Stimulated activated CD4-positive, alpha-beta T cell treated with anti-CD3 and anti-CD28 coated beads, Interleukin-4, amount 100 ng/mL, for 48 hours (primary cell): Measurements from ENCODE around the gene ITGA3.

Experiments used
- DNase-seq, 2 donors: peaks; one replicate each; pipeline ENCODE4 v3.0.0-alpha.2; 2020; ENCODE audit warnings: low read depth in 2 of 2

ITGA3 gene

DNA sequence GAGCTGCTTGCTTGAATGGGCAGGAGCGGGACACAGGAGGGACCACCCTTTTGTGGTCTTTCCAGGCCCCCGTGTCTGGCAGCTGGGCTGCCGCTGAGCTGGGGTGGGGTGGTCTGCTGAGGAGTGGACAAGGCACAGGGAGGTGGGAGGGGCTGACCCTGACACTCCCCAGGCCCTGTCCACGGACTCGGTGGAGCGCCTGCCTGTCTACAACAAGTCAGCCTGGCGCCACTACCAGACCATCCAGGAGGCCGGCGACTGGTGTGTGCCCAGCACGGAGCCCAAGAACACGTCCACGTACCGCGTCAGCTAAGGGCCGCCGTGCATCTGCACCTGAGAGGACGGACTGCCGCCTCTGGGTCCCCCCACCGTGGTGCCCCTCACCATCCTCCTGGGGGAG, 53.9 kb downstream of the ITGA3 start:
- no peak for DNase-seq

DNA sequence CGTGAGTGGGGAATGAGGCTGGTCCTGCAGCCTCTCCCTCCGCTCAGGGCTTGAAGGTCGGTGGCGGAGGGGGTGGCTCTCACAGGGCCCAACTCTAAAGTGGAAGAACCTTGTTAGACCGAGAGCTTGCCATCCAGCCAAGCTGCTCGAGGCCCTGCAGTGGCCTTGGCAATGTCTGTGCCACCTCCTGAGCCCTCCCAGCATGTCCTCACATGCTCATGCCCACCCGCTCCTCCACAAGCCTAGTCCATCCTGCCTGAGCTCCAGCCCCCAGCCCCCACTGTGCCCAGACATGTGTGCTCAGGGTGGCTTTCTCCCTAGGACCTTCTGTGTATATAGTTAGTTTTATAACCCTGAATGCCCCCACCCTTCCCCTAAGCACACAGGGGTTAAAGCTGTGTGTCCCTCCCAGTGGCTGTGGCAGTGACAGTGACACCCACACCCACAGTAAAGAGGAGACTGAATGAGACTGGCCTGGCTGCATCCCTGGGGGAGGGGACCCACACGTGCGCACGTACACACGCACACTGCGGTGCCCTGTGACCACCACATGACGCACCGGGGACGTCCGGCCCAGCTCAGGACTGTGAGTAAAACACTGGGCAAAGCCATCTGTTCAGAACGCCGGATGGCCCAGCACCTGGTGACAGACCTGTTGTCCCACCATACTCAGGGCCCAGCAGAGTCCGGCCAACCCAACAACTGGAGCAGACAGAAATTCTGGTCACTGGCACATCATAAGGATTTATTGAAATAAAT, 54.9 kb downstream of the ITGA3 start:
- no peak for DNase-seq

DNA sequence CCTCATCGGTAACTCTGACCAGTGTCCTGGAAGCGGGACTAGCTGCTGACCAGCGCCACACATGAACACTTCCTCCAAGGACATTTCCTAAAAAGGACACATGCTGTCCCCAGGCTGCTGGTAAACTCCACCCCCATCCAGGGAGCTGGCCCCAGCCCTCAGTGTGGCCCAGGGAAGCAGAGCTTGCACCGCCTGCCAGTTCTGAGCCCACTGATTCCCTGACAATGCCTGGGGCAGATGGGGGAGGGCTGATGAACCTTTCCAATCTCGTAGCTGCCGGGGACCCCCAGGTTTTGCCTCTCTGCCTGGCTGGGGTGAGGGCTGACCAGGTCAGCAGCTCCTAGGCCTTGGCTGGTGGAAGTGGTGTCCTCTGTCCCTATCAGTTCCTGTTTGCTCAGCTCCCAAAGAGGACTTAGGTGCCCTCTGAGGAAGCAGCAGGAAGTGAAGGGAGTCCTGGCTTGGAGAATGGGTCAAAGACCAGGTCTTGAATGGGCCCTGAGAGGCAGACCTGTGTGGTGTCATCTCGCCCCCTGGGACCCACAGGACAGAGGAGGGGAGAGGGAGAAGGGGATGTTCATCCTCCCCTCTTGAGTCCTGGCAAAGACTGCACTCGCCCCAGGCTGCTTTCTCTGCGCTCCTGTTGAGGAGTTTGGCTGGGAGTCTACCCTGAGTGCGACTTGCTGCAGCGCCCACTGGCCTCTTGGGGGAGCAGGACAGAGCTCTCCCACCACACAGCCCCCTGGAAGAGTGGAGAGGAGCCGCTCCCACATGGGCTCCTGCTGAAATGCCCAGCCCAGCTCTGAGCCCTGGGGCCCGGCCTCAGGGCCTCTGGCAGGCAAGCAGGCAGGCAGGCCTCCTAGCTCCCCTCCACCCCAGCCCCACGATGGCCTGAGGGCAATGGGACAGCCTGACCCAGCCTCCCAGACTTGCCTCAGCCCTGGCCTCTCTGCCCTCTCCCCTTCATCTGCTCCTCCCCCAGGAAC, 56.1 kb downstream of the ITGA3 start:
- DNase-seq = no peak

DNA sequence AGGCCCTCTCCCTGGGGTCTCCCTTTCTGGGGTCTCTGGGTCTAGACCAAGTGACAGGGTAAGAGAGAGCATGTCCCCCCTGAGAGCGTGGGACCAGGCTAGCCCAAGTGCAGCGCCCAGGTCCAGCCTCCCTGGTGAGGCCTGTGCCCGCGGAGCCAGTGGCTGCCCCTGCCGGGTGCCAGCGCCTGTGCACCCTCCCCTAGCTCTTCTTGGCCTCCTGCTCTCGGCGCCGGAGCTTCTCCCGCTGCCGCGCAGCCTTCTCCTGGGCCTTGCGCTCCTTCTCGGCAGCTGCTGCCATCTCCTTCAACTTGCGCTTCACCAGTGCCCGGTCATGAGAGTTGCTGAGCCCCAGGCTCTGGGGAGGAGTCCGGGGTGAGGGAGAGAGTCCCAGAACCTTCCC, 56.8 kb downstream of the ITGA3 start:
- no peak for DNase-seq

DNA sequence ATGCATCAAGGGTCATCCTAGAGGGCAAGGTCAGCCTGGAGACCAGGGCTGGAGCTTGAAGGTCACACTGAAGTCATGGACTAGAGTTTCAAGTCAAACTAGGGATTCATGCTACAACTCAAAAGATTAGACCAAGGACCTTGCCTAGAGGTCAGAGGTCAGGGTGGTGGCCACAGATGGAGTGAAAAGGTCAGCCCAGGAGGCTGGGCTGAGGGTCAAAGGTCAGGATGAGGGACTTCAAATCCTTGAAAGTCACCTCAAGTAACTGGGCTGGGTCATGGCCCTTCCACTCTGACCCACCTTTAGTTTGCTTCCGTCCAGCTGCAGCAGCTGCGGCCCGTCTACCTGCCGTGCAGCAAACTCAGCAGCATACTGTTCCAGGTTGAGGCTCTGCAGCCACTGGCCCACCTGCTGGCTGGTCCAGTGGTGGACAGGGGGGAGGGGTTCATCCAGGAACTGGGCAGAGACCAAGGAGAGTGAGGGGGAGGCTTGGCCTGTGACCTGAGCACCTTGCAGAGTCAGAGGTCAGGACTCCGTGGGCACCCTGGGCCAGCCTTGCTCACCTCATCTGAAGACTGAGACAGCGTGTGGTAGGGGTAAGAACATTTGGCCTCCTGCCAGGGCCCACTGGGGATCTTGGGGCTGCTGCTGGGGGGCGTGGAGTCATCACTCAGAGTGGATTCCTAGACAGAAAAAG, 57.9 kb downstream of the ITGA3 start:
- no peak for DNase-seq

DNA sequence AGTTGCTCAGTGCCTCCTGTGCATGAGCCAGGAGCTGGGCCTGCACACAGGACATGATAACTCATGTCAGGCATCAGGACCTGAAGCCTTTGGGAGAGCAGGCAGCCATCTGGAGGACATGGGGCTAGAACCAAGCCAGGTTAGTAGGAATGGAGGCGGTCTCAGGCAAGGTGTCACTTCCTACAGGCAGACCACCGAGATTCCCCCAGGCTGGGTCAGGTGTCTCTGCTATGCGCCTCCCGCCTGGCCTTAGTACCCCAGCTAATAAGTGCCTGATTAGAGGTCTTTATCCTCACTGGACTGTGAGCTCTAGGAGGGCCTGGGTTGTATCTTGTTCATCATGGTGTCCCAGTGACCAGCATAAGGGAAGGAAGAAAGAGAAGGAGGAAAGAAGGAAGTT, 58.5 kb downstream of the ITGA3 start:
- DNase-seq = no peak

DNA sequence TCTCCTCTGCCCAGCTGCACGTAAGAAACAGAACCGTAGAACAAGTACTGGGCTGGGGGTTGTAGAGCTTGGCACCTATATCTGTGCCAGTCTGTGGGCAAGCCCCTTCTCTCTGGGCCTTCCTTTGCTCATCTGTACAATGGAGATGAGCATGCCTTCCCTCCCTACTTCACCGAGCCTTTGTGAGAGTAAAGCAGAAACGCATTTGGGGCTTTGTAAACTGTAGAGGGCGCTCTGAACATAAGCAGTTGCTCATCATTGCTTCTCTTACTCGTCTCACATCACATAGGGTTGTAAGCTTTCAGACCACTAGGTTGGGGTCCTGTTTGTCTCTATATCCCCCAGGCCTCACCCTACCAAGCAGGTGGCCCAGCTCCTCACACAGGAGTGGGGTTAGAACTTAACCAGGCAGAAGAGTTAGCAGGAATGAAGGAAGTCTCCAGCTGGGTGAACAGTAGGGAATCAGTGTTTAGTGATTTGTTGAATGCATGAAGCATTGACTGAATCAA, 59.0 kb downstream of the ITGA3 start:
- no peak for DNase-seq

DNA sequence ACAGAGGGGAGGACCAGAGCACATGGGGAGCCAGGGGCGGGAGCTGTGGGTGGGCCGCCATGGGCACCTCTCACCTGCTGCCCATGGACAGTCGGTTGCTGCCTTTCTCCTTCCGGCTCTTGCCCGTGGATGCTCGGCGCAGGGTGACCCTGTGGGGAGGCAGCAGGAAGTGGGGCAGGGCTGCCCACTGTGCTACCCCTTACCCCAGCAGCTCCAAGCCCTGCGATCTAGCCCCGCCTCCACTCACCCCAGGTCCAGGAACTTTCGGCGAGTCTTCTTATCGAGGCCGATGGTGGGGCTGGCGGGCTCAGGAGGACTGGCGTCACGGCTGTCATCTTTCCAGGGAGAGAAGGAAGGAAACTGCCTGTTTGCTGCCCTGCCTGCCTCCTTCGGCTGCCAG, 59.8 kb downstream of the ITGA3 start:
- no peak for DNase-seq

DNA sequence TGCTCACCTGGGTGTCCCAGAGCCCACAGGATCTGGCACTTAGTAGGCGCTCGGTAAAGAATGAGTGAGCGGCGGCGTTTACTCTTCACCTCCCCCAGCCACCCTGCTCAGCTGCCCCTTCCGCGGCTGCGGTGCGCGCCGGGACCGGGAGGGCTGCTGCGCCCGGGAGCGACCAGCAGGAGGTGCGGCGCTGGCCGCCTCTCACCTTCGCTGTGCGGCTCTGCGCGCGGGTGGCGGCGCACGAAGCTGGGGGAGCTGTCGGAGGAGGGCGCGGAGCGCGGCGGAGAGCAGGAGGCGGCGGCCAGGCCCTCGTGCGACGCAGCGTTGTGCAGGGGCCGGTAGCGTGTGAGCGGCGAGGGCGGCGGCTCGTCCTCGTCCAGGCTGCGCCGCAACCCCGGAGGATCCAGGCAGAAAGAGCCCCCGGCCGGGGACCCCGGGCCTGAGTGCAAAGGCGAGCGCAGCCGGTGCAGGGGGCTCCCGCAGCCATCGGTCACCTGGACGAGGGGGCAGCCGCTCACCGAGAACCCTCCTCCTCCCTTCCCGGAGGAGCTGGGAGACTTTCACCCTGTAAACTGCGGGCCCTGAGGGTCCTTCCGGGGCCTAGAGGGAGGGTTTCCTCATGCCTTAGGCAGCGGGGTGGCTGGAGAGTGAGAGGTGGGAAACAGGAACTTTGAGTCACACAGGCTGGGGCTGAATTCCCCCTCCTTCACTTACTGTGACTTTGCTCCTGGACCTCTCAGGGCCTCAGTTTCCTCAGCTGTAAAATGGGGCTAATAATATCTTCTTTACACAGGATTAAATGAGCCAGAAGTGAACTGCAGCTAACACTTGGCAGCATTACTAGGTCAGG, 61.5 kb downstream of the ITGA3 start:
- DNase-seq = peak; percentile 40 to 57

DNA sequence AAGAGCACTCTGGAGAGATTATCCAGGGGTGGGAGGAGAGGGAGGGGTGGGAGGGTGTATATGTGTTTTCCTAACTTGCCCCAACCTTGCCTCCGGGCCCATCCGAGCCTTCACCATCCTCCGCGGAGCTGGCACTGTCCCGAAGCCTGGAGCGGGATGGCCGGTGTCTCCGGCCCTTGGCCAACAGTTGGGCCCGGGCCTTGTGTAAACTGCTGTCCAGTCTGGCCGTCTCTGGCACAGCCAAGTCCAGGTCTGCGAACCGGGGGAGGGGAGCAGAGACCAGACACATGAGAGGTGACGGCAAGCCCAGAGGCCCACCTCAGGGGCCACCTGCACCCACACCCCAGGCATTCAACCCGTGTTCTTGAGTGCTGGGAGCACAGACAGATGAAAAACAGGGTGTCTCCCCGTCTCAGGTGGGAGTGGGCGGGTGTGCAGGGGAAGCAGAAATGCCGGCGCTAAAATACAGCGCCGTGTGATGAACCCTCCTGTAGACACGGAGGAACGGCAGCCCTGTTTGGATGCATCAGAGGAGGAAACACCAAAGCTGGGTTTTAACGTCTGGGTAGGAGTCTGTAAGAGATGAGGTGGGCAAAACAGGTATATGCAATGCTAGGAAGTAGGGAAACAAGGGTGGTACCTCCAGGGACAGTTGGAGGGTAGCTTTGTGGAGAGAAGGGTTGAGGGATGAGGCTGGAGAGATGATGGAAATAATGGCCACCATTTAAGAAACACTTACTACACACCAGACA, 62.3 kb downstream of the ITGA3 start:
- no peak for DNase-seq

DNA sequence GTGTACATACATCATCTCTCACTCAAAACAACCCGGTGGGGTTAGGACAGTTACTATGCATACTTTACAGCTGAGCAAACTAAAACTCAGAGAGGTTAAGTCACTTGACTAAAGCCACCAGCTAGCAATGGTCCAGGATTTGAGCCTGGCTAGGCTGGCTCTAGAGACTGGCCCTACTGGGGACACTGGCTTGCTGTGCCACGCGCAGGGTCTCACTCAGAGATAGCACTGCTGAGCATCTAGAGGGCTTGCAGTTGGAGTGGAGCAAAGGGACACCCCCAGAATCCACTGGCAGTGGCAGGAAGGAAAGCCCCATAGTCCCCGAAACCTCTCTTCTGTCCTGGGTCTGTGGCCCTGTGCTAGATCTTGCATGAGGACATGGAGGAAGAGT, 62.9 kb downstream of the ITGA3 start:
- no peak for DNase-seq

DNA sequence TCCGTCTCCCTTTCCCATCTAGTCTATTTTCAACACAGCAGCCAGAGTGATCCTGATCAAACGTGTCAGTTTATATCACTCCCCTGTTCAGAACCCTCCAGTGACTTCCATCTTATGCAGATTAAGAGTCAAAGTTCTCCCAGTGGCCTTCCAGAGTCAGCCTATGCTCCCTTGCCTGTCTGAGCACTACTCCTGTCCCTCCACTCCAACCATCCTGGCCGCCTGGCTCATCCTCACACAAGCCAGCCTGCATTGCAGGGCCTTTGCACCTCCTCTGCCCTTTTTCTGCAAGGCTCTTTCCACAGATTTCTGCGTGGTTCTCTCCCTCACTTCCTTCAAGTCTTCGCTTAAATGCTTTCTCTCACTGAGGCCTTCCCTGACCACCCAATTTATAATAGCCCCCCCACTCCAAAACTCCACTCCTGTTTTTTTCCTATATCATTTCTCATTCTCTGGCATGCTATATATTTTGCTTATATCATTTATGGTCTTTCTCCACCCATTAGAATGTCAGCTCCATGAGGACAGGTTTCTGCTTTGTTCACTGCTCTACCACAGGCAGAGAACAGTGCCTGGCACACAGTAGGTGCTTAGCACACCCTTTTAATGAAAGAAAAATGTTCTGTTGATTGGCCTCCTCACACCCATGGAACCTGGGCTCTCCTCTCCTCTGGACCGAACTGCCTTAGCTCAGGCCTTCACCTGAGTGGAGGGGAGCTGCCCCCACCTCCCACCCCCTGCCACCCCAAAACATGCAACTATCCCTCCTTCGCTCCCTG, 64.8 kb downstream of the ITGA3 start:
- no peak for DNase-seq

DNA sequence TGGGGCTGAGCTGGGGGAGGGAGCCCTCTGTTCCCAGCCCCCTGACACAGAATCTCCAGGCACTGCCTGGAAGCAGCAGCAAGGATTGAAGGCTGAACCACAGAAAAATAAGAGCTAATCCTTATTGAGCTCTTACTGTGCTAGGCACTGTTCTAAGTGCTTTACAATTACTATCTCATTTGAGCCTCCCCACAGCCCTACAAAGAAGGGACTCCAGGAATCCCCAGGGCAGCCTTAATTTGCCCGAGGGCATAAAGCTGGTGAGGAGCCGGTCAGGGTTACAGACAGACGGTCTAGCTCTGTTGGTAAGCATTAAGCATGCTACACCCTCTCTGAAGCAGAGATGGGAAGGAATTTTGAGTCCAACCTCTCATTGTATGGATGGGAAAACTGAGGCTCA, 67.0 kb downstream of the ITGA3 start:
- DNase-seq = no peak

DNA sequence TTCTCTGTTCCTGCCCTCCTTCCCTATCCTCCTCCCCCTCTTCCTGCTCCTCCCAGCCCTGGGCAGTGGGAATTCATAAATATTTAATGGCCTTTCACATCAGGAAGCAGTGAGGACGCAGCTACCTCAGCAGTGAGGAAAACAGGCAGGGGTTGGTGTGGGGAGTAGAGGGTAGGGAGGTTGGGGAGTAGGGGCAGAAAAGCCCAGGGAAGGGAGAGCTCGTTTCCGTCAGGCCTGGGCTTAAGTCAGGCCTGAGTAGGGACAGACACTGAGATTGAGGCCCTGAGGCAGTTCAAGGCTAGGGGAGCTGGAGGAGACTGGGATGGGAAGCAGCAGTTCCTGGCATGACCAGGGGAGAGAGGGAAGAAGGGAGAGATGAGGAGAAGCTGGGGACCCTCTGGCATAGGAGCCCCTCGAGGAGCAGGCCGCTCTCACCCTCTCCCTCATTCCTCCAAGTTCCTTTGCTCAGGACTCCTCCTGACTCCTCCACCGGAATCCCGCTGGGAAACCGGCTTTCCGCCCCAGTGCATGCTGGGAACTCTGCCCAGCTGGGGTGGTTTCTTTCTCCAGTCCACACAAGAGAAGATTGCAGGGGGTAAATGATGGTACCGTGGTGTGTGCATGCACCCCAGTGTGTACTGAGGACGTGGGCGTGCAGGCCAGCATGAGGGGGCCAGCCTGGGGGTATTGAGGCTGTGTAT, 67.9 kb downstream of the ITGA3 start:
- DNase-seq = no peak

DNA sequence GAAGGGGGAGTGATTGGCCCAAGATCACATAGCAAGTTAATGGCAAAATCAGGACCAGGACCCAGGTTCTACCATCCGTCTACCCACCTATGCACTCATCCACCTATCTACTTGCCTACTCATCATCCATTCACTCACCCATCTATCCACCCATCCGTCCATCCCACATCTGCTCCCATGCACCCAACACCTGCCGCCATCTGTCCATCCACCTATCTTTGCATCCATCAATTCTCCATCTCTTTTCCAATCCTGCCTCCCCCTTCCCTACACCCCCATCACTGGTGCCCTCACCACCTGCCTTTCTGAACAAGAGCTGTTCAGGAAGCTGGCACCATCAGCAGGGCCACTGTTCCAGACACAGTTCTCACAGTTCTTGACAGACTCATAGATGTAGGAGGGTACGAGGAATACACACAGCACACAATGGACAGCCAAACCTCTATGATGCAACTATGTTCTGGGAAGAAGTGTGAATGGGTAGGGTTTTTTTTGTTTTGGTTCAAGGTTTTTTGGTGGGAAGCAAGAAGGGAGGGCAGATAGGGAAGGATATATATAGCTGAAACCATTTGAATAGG, 69.6 kb downstream of the ITGA3 start:
- DNase-seq = no peak

DNA sequence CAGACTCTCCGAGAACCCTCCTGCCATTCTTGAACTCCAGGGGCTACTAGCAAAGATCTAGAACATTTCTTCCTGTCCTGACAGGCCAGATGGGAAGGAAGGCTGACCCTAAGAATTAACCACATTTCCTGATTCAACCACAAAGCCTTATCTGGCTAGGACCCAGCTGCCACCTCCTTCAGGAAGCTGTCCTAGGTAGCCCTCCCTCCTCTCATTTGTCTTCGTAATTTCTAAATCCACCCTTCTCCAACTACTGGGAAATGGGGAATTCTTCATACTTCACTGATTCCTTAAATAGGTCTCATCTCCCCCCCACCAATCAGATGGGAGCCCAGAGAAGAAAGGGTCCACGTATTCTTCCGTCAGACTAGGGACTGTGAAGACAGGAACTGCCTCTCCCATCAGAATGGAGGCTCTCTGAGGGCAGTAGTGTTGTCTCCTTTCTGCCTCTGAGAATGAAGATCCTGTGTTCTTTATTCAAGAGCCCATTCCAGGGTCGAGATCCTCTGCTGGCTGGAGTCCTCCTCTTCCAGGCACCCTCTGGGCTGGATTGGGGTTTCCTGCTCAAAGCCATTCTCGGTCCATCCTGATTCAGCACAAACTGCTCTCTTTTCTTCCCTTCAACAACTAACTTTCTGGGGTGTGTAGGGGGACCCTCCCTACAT, 71.9 kb downstream of the ITGA3 start:
- DNase-seq = no peak

DNA sequence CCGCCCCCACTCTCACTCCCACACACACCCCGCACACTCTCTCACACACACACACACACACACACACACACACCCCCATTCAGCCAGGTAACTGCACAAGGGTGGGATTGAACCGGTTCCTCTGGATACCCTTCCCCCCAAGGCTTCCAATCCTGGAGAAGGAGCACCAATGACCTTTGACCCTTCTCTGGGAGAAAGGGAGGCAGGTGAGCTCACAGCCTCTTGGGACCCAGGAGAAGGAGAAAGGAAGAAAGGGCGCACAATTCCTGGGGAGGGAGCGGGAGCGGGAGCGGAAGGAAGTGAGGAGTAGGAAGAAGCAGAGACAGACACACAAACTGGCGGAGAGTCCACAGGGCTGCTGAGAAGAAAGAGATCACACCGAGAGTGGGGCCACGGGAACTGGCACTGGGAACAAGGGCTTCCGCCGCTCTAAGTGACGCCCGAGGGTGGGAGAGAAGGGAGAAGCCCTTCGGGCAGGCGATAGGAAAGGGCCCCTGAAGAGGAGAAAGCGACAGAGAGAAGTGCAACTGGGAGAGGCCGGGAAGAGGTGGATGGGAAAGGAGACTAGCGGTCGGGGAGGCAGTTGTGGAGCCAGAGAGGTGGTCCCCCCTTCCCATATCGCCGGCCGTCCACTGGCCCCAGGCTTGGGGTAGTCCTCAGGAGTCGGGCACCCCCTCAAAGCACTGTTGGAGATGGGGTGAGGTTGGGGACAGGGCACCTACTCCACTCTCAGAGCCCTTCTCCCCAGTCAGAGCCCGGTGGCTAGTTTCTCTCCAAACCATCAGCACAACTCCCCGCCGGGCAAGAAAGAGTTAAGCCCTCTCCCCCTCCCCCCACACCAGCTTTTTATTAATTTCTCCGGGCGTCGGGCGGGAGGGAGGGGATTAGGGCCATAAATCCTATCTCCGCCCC, 72.8 kb downstream of the ITGA3 start:
- DNase-seq = no peak
